Activated naive CD8-positive, alpha-beta T cell treated with anti-CD3 and anti-CD28 coated beads, Interleukin-2, amount 50 U/mL, for 24 hours (primary cell): Measurements from ENCODE around the gene CALML6.

ENCODE experiments used
- ATAC-seq: fragments of 150-1000 bp; cut with Tn5 transposase; one replicate; pipeline ENCODE4 v1.10.0; 2021
- DNase-seq: peaks from one replicate; pipeline ENCODE4 v3.0.0; 2021
- H3K27ac Mint-ChIP-seq: one replicate; pipeline ENCODE4 v1.8.0; 2021; ENCODE audit warnings: mild to moderate bottlenecking, mixed read lengths
- H3K27me3 Mint-ChIP-seq: one replicate; pipeline ENCODE4 v1.8.0; 2021; ENCODE audit warnings: mixed read lengths
- H3K36me3 Mint-ChIP-seq: one replicate; pipeline ENCODE4 v1.8.0; 2021; ENCODE audit warnings: low read depth, mixed read lengths
- H3K4me1 Mint-ChIP-seq: one replicate; pipeline ENCODE4 v1.8.0; 2021; ENCODE audit warnings: mixed read lengths
- H3K4me3 Mint-ChIP-seq: one replicate; pipeline ENCODE4 v1.8.0; 2021; ENCODE audit warnings: mild to moderate bottlenecking, moderate library complexity, mixed read lengths
- H3K9me3 Mint-ChIP-seq: one replicate; pipeline ENCODE4 v1.8.0; 2021; ENCODE audit warnings: mixed read lengths

The CALML6 gene

DNA sequence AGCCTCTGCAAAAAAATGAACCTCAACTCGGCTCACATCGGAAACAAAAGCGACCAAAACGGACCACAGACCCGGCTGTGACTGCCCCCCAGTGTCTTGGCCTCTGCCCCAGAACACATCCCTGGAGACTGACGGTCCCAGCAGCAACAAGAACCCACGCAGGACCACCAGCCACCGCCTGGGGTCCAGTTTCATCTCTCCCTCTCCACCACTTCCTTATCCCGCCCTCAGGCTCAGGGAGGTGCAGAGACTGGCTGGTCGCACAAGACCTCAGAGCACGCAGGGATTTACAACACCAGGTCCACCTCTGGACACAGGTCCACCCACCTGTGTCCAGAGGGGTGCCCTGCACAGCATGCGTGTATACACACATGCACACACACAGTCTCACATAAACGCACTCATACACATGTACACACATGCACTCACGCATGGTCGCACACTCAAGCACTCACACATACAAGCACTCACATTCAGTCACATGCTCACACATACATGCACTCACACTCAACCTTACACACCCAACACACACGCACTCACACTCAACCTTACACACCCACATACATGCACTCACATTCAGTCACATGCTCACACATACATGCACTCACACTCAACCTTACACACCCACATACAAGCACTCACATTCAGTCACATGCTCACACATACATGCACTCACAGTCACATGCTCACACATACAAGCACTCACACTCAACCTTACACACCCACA, 22.7 kb downstream of the CALML6 start:
- ATAC-seq (no peak), DNase-seq (no peak)
- H3K9me3 Mint-ChIP-seq, result peaks cover 7% of the 10 kb centered on the region
- H3K36me3 Mint-ChIP-seq, result peaks cover 4% of the 10 kb centered on the region
- no peak overlapping the region for H3K4me3 Mint-ChIP-seq
- no peaks in the 10 kb centered on the region for H3K4me1 Mint-ChIP-seq
- peaks cover 4% of the 10 kb centered on the region for H3K27me3 Mint-ChIP-seq
- no peak overlapping the region for H3K27ac Mint-ChIP-seq

GRCh38 chr1:1938276-1938573, 23.2 kb downstream of the CALML6 start:
- Mint-ChIP-seq H3K9me3 (peaks cover 7% of the 10 kb centered on the region), H3K27ac (no peak overlapping the region), H3K36me3 (peaks cover 4% of the 10 kb centered on the region), H3K4me3 (no peak overlapping the region), H3K4me1 (no peaks in the 10 kb centered on the region), H3K27me3 (peaks cover 4% of the 10 kb centered on the region)
- ATAC-seq, result no peak
- DNase-seq, result no peak

DNA sequence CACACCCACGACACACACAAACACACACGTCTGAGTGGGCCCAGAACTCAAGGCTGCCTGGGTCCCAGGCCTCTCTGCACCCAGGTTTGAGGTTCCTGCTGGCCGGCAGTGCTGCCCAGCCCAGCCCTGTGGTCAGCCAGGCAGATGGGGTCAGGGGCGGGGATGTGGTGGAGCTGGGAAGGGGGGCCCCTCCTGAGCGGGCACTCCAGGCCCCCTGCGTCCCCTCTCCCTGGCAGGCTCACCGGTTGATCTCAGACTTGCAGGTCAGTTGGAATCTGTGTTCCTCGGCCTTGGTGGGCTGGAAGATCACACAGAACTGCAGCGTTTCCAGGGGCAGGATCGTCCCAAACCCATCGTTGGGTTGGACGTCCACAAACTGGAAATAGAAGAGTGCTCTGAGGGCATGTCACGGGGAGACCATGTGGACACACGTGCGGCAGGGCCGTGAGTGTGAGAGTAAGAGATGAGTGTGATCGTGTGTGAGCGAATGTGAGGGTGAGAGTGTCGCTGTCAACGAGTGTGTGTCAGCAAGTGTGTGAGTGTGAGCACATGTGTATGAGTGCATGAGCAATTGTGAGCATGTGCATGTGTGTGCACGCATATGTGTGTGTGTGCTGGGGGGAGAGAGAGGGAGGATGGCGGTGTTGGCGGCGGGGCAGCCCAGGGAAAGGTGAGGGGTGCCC, 23.7 kb downstream of the CALML6 start:
- ATAC-seq, result no peak
- Mint-ChIP-seq H3K4me1 (no peaks in the 10 kb centered on the region), H3K4me3 (no peak overlapping the region), H3K27ac (no peak overlapping the region), H3K9me3 (peaks cover 7% of the 10 kb centered on the region), H3K27me3 (peaks cover 4% of the 10 kb centered on the region), H3K36me3 (peaks cover 4% of the 10 kb centered on the region)
- DNase-seq, result no peak

DNA sequence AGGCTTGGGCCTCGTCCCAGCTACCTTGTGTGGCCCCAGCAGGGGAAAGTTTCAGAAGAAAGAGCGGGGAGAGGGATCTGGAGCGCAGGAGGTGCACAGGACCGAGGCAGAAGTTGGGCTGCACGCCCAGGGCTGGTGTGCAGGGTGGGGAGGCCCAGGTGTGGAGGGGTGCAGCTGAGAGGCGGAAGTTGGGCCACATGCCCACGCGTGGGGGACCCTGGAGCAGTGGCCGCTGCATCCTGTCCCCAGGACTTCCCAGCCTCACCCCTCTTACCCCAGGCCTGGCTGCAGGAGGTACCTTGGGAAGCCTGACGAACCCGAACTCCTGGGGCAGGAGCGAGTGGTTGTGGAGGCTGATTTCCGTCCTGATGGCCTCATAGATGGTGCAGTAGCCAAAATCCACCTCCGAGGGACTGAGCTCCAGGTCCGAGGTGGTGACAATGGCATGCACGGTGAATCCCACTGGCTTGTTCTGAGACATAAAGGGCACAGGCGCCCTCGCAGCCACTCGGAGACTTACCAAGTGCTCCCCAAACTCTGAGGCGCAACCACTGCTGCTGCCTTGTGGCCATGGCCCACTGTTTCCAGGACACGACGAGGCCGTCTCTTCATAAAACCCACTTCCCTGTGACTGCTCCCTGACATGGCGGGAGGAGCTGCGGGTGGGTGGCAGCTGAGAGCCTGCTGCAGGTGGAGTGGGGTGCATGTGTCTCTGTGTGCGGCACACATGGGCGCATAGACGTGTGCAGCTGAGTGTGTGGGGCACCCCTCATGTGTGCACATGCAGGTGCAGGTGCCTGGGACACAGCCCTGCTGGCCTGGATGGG, 24.4 kb downstream of the CALML6 start:
- Mint-ChIP-seq H3K9me3 (peaks cover under 1% of the 10 kb centered on the region), H3K4me1 (no peaks in the 10 kb centered on the region), H3K4me3 (no peak overlapping the region), H3K36me3 (no peaks in the 10 kb centered on the region), H3K27me3 (peaks cover 4% of the 10 kb centered on the region), H3K27ac (no peak overlapping the region)
- no peak for ATAC-seq
- DNase-seq, result no peak

GRCh38 chr1:1940123-1940425, 25.0 kb downstream of the CALML6 start:
- no peaks in the 10 kb centered on the region for H3K9me3 Mint-ChIP-seq
- no peaks in the 10 kb centered on the region for H3K36me3 Mint-ChIP-seq
- DNase-seq (no peak), ATAC-seq (no peak)
- H3K27ac Mint-ChIP-seq, result no peak overlapping the region
- H3K4me1 Mint-ChIP-seq, result no peaks in the 10 kb centered on the region
- H3K27me3 Mint-ChIP-seq, result peaks cover 4% of the 10 kb centered on the region
- no peak overlapping the region for H3K4me3 Mint-ChIP-seq

- H3K36me3 Mint-ChIP-seq, result no peaks in the 10 kb centered on the region
Observed at GRCh38 chr1:1941211-1941841, 26.3 kb downstream of the CALML6 start.

GRCh38 chr1:1941868-1942752, 27.1 kb downstream of the CALML6 start:
- Mint-ChIP-seq H3K27ac (no peak overlapping the region), H3K36me3 (no peaks in the 10 kb centered on the region), H3K27me3 (peaks cover 2% of the 10 kb centered on the region), H3K9me3 (no peaks in the 10 kb centered on the region), H3K4me3 (no peak overlapping the region), H3K4me1 (no peaks in the 10 kb centered on the region)
- DNase-seq (no peak), ATAC-seq (no peak)

More at GRCh38 chr1:1941211-1941841, 26.3 kb downstream of the CALML6 start:
- Mint-ChIP-seq H3K27me3 (peaks cover 2% of the 10 kb centered on the region), H3K27ac (no peak overlapping the region), H3K4me1 (no peaks in the 10 kb centered on the region), H3K4me3 (no peak overlapping the region), H3K9me3 (no peaks in the 10 kb centered on the region)
- ATAC-seq (no peak), DNase-seq (no peak)

GRCh38 chr1:1942753-1943656, 27.9 kb downstream of the CALML6 start:
- no peak for ATAC-seq
- no peak overlapping the region for H3K4me3 Mint-ChIP-seq
- H3K27me3 Mint-ChIP-seq, result peaks cover 2% of the 10 kb centered on the region

GRCh38 chr1:1943834-1944570, 28.9 kb downstream of the CALML6 start:
- Mint-ChIP-seq H3K27me3 (peaks cover 2% of the 10 kb centered on the region), H3K27ac (no peak overlapping the region), H3K4me3 (peak overlapping the region; percentile 24)

More at GRCh38 chr1:1942753-1943656, 27.9 kb downstream of the CALML6 start:
- no peaks in the 10 kb centered on the region for H3K36me3 Mint-ChIP-seq
- H3K4me1 Mint-ChIP-seq, result no peaks in the 10 kb centered on the region
- H3K27ac Mint-ChIP-seq, result no peak overlapping the region
- DNase-seq, result no peak
- no peaks in the 10 kb centered on the region for H3K9me3 Mint-ChIP-seq

GRCh38 chr1:1945782-1946393, 30.8 kb downstream of the CALML6 start:
- Mint-ChIP-seq H3K4me1 (no peaks in the 10 kb centered on the region), H3K9me3 (peaks cover 3% of the 10 kb centered on the region), H3K27me3 (peaks cover 3% of the 10 kb centered on the region), H3K4me3 (no peak overlapping the region), H3K36me3 (no peaks in the 10 kb centered on the region), H3K27ac (no peak overlapping the region)
- DNase-seq (no peak), ATAC-seq (no peak)

More at GRCh38 chr1:1943834-1944570, 28.9 kb downstream of the CALML6 start:
- peak; percentile 82 for ATAC-seq
- no peaks in the 10 kb centered on the region for H3K9me3 Mint-ChIP-seq
- H3K36me3 Mint-ChIP-seq, result no peaks in the 10 kb centered on the region
- no peaks in the 10 kb centered on the region for H3K4me1 Mint-ChIP-seq
- DNase-seq, result peak; percentile 68

DNA sequence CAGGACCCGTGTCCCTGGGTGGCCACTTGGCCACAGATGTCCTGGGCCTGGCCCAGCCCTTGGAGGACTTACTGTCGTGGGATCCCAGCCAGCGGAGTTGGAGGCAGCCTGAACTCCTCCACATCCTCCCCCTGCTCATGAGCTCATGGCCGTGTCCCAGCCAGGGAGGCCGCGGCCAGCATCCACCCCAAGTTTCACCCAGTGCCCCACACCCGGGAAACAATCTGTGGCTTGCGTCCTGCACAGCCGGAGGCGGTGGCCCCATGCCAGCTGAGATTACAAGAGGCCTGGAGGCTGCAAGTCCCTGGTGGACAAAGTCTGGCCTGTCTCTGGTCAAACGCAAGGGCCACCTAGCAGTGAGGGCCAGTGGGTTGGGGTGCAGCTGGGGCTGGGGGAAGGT, 31.5 kb downstream of the CALML6 start:
- peaks cover 2% of the 10 kb centered on the region for H3K36me3 Mint-ChIP-seq
- no peak overlapping the region for H3K4me3 Mint-ChIP-seq
- no peak overlapping the region for H3K27ac Mint-ChIP-seq
- peaks cover 8% of the 10 kb centered on the region for H3K9me3 Mint-ChIP-seq
- ATAC-seq, result no peak
- no peak for DNase-seq
- H3K4me1 Mint-ChIP-seq, result no peaks in the 10 kb centered on the region
- peaks cover 3% of the 10 kb centered on the region for H3K27me3 Mint-ChIP-seq

GRCh38 chr1:1947493-1947892, 32.4 kb downstream of the CALML6 start:
- H3K27ac Mint-ChIP-seq, result no peak overlapping the region
- H3K9me3 Mint-ChIP-seq, result peaks cover 10% of the 10 kb centered on the region
- H3K4me3 Mint-ChIP-seq, result no peak overlapping the region
- peaks cover 3% of the 10 kb centered on the region for H3K27me3 Mint-ChIP-seq
- ATAC-seq, result no peak
- H3K36me3 Mint-ChIP-seq, result peaks cover 2% of the 10 kb centered on the region
- no peaks in the 10 kb centered on the region for H3K4me1 Mint-ChIP-seq
- no peak for DNase-seq
